IPS-NIHi11 (cell line): Measurements from ENCODE around the gene CACUL1.

Source experiments
- DNase-seq: peaks from one replicate; pipeline ENCODE4 v3.0.0; 2012; ENCODE audit warnings: mixed read lengths, low spot score

The CACUL1 gene

GRCh38 chr10:118638680-118639079, 116.1 kb downstream of the CACUL1 start:
- DNase-seq: no peak

GRCh38 chr10:118635674-118636402, 118.9 kb downstream of the CACUL1 start:
- DNase-seq: no peak

- no peak for DNase-seq
These were observed 121.0 kb downstream of the CACUL1 start for GRCh38 chr10:118633786-118634185.

- no peak for DNase-seq
These were observed 125.6 kb downstream of the CACUL1 start for GRCh38 chr10:118629211-118629610.

DNA sequence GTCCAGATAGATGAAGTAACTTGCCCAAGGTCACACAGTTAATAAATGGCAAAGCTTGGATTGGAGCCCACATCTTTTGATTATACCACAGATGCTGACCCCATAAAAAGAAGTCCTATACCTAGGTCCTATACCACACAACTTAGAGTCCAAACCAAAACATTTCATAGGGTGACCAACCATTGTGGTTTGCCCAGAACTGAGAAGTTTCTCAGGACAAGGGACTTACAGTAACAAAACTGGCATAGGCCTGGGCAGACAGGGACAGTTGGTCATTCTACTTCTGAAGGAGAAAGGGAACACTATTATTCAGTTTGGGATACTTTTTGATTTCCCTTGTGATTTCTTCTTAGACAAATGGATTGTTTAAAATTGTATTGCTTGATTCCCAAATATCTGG, 126.4 kb downstream of the CACUL1 start:
- no peak for DNase-seq

GRCh38 chr10:118626953-118627352, 127.8 kb downstream of the CACUL1 start:
- DNase-seq: peak; percentile 61
